HAP-1 (cell line): Measurements from ENCODE around the gene CRABP1.
A peak's percentile ranks its signal among the peaks of the same experiment; 100 is the strongest.
"Not testable (repeated sequence)": the region's sequence is repeated elsewhere in the genome, so short reads cannot be mapped to it uniquely, and the experiment has no call there.

Source experiments
- DNase-seq, 2 experiments: peaks; one replicate each; pipeline ENCODE4 v3.0.0-alpha.2; 2016 to 2020; ENCODE audit warnings: low spot score in 2 of 2
- H3K27me3 ChIP-seq: fragments of 250-450 bp; sonication (Bioruptor Pico); 2 replicates; pipeline ENCODE4 v1.5.1; 2020; ENCODE audit warnings: low read depth, mild to moderate bottlenecking, moderate library complexity
- H3K36me3 ChIP-seq: fragments of 250-450 bp; sonication (Bioruptor Pico); replicated peaks from 2 replicates; pipeline ENCODE4 v1.5.1; 2020; ENCODE audit warnings: mild to moderate bottlenecking
- H3K4me1 ChIP-seq: fragments of 250-450 bp; sonication (Bioruptor Pico); 2 replicates; pipeline ENCODE4 v1.5.1; 2020; ENCODE audit warnings: mild to moderate bottlenecking
- H3K4me3 ChIP-seq: fragments of 250-450 bp; sonication (Bioruptor Pico); 2 replicates; pipeline ENCODE4 v1.5.1; 2020; ENCODE audit warnings: mild to moderate bottlenecking, moderate library complexity
- H3K9me3 ChIP-seq: fragments of 250-450 bp; sonication (Bioruptor Pico); 2 replicates; pipeline ENCODE4 v1.5.1; 2020; ENCODE audit warnings: mild to moderate bottlenecking, moderate library complexity
- in situ Hi-C: fragments of 300-500 bp; cut with MboI; formaldehyde crosslinking; loops from 3 replicates; pipeline ENCODE4 v1.14.3; 2020; ENCODE audit warnings: low sequenced_read_pairs, inconsistent platforms, mixed read lengths

CRABP1 gene

GRCh38 chr15:78362716-78363380 lies 22.7 kb downstream of the CRABP1 start:
- in situ Hi-C loops, result no loop called here
- H3K27me3 ChIP-seq, result peaks cover 11% of the 10 kb centered on the region
- H3K4me1 ChIP-seq, result peaks cover 5% of the 10 kb centered on the region; the same call in 1 of the 2 replicates
- H3K9me3 ChIP-seq, result no peaks in the 10 kb centered on the region
- peak in 1 of 2 experiments; percentile 4 for DNase-seq
- no peak overlapping the region for H3K4me3 ChIP-seq
- H3K36me3 ChIP-seq, result no peaks in the 10 kb centered on the region

- DNase-seq, result peak in 1 of 2 experiments; percentile 6
- Histone ChIP-seq H3K4me3 (no peak overlapping the region), H3K9me3 (no peaks in the 10 kb centered on the region), H3K4me1 (no peaks in the 10 kb centered on the region; the same call in 1 of the 2 replicates), H3K36me3 (no peaks in the 10 kb centered on the region), H3K27me3 (peaks cover 11% of the 10 kb centered on the region)
- in situ Hi-C loops, result no loop called here
Measured at GRCh38 chr15:78363381-78363734, 23.2 kb downstream of the CRABP1 start.

GRCh38 chr15:78364233-78364632 lies 24.1 kb downstream of the CRABP1 start:
- Histone ChIP-seq H3K4me3 (no peak overlapping the region), H3K4me1 (no peaks in the 10 kb centered on the region), H3K9me3 (no peaks in the 10 kb centered on the region), H3K36me3 (no peaks in the 10 kb centered on the region), H3K27me3 (peaks cover 12% of the 10 kb centered on the region)
- in situ Hi-C loops, result no loop called here
- DNase-seq, result peak in 1 of 2 experiments; percentile 6

GRCh38 chr15:78365917-78366316 lies 25.8 kb downstream of the CRABP1 start:
- Histone ChIP-seq H3K36me3 (no peaks in the 10 kb centered on the region), H3K4me1 (no peaks in the 10 kb centered on the region), H3K4me3 (no peak overlapping the region), H3K27me3 (peaks cover 10% of the 10 kb centered on the region), H3K9me3 (no peaks in the 10 kb centered on the region)
- in situ Hi-C loops, result no loop called here
- no peak for DNase-seq

DNA sequence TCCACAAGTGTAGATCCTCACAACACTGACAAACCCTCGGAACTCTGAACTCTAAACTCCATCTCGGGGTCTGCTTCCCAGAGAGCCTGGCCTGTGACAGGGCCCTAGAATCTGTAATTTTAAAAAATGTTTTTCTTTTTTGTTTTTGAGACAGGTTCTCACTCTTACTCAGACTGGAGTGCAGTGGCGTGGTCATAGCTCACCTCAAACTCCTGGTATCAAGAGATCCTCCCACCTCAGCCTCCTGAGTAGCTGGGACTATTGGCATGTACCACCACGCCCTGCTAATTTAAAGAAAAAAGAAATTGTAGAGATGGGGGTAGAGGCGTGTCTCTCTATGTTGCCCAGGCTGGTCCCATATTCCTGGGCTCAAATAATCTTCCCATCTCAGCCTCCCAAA lies 26.2 kb downstream of the CRABP1 start:
- Histone ChIP-seq H3K4me3 (no peak overlapping the region), H3K27me3 (peaks cover 10% of the 10 kb centered on the region), H3K4me1 (no peaks in the 10 kb centered on the region), H3K9me3 (no peaks in the 10 kb centered on the region), H3K36me3 (no peaks in the 10 kb centered on the region)
- peak in 1 of 2 experiments; percentile 6 for DNase-seq
- in situ Hi-C loops, result no loop called here

GRCh38 chr15:78368651-78369050 lies 28.5 kb downstream of the CRABP1 start:
- in situ Hi-C loops, result no loop called here
- Histone ChIP-seq H3K4me1 (no peaks in the 10 kb centered on the region), H3K36me3 (no peaks in the 10 kb centered on the region), H3K4me3 (no peak overlapping the region), H3K27me3 (peaks cover 9% of the 10 kb centered on the region), H3K9me3 (no peaks in the 10 kb centered on the region)
- DNase-seq, result peak; percentile 31 to 69

GRCh38 chr15:78369161-78369560 lies 29.0 kb downstream of the CRABP1 start:
- H3K36me3 ChIP-seq, result no peaks in the 10 kb centered on the region
- in situ Hi-C loops, result no loop called here
- H3K4me1 ChIP-seq, result no peaks in the 10 kb centered on the region
- no peak overlapping the region for H3K4me3 ChIP-seq
- DNase-seq, result peak in 1 of 2 experiments; percentile 6
- no peaks in the 10 kb centered on the region for H3K9me3 ChIP-seq
- H3K27me3 ChIP-seq, result peaks cover 11% of the 10 kb centered on the region; the same call in 1 of the 2 replicates

GRCh38 chr15:78370013-78370412 lies 29.9 kb downstream of the CRABP1 start:
- in situ Hi-C loops, result no loop called here
- peaks cover 11% of the 10 kb centered on the region; the same call in 1 of the 2 replicates for H3K27me3 ChIP-seq
- peak in 1 of 2 experiments; percentile 5 for DNase-seq
- H3K36me3 ChIP-seq, result no peaks in the 10 kb centered on the region
- H3K9me3 ChIP-seq, result no peaks in the 10 kb centered on the region
- H3K4me3 ChIP-seq, result no peak overlapping the region
- H3K4me1 ChIP-seq, result no peaks in the 10 kb centered on the region

GRCh38 chr15:78372880-78373279 lies 32.7 kb downstream of the CRABP1 start:
- Histone ChIP-seq H3K4me3 (no peak overlapping the region), H3K27me3 (peaks cover 12% of the 10 kb centered on the region; the same call in 1 of the 2 replicates), H3K4me1 (no peaks in the 10 kb centered on the region), H3K36me3 (no peaks in the 10 kb centered on the region), H3K9me3 (no peaks in the 10 kb centered on the region)
- in situ Hi-C loops, result no loop called here
- DNase-seq, result peak in 1 of 2 experiments; percentile 56

GRCh38 chr15:78374436-78375393 lies 34.6 kb downstream of the CRABP1 start:
- no peaks in the 10 kb centered on the region for H3K36me3 ChIP-seq
- no peak for DNase-seq
- in situ Hi-C loops, result no loop called here
- no peaks in the 10 kb centered on the region for H3K9me3 ChIP-seq
- no peaks in the 10 kb centered on the region for H3K4me1 ChIP-seq
- H3K4me3 ChIP-seq, result no peak overlapping the region
- H3K27me3 ChIP-seq, result peaks cover 13% of the 10 kb centered on the region

GRCh38 chr15:78380143-78380542 lies 40.0 kb downstream of the CRABP1 start:
- H3K4me1 ChIP-seq, in situ Hi-C loops: not testable (repeated sequence)
- peaks cover 32% of the 10 kb centered on the region for H3K27me3 ChIP-seq

GRCh38 chr15:78382114-78382880 lies 42.1 kb downstream of the CRABP1 start:
- no peaks in the 10 kb centered on the region for H3K9me3 ChIP-seq
- H3K4me1 ChIP-seq, result no peaks in the 10 kb centered on the region; the same call in 1 of the 2 replicates
- H3K36me3 ChIP-seq, result no peaks in the 10 kb centered on the region
- in situ Hi-C loops, result no loop called here
- H3K27me3 ChIP-seq, result peaks cover 52% of the 10 kb centered on the region
- no peak for DNase-seq
- no peak overlapping the region for H3K4me3 ChIP-seq

More at GRCh38 chr15:78380143-78380542, 40.0 kb downstream of the CRABP1 start:
- not testable (repeated sequence) for H3K9me3 ChIP-seq, H3K36me3 ChIP-seq, H3K4me3 ChIP-seq, DNase-seq

DNA sequence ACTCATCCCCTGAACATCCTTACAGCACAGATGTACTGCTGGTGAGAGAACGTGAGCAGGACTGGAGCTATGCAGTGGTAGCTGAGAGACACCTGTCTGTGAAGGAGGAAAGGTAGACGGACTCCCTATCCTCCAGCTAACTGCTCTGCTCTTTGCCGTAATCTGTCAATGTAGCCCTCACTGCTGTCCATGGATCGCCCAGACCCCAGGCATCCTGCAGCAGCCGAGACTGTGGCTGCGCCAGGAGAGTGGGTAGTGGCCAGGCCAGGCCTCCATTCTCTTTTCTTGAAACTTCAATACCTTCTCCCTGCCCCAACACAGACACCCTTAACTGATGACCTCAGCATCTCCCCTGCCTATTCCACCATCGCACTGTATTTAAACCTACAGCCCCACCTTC lies 44.5 kb downstream of the CRABP1 start:
- in situ Hi-C loops, result no loop called here
- no peaks in the 10 kb centered on the region for H3K36me3 ChIP-seq
- peaks cover 62% of the 10 kb centered on the region for H3K27me3 ChIP-seq
- H3K4me1 ChIP-seq, result no peaks in the 10 kb centered on the region; the same call in 1 of the 2 replicates
- H3K4me3 ChIP-seq, result no peak overlapping the region
- DNase-seq, result no peak
- H3K9me3 ChIP-seq, result no peaks in the 10 kb centered on the region
